Smooth muscle cell (in vitro differentiated cells): ENCODE measurements around the gene INPP1. TPM values are rescaled to one million over a fixed set of nuclear protein-coding genes. Genes with fewer than 3 reads are reported as not detected.
"Not testable (repeated sequence)": the region's sequence is repeated elsewhere in the genome, so short reads cannot be mapped to it uniquely, and the experiment has no call there.

Source experiments
- DNase-seq: peaks from one replicate; lab custom pipeline; 2025; ENCODE audit not compliant: unreplicated experiment; lab: John Stamatoyannopoulos, UW
- H2AFZ ChIP-seq: fragments of 200-600 bp; sonication (generic); 2 replicates; pipeline ENCODE4 v1.6.0; 2016; ENCODE audit warnings: antibody characterized with exemption, low read depth, mild to moderate bottlenecking
- H3F3A ChIP-seq: fragments of 200-600 bp; sonication (generic); 2 replicates; pipeline ENCODE4 v1.6.0; 2017; ENCODE audit warnings: antibody characterized with exemption, low read depth
- H3K27ac ChIP-seq: fragments of 200-600 bp; sonication (generic); 2 replicates; pipeline ENCODE4 v1.5.1; 2016; ENCODE audit warnings: low read depth, mild to moderate bottlenecking
- H3K27me3 ChIP-seq: fragments of 200-600 bp; sonication (generic); 2 replicates; pipeline ENCODE4 v1.6.1; 2016; ENCODE audit warnings: low read depth, mild to moderate bottlenecking
- H3K36me3 ChIP-seq: fragments of 200-600 bp; sonication (generic); 2 replicates; pipeline ENCODE4 v1.5.1; 2016; ENCODE audit warnings: low read depth
- H3K4me1 ChIP-seq: fragments of 200-600 bp; sonication (generic); 2 replicates; pipeline ENCODE4 v1.5.1; 2016; ENCODE audit warnings: low read depth
- H3K4me2 ChIP-seq: fragments of 200-600 bp; sonication (generic); 2 replicates; pipeline ENCODE4 v1.6.0; 2016; ENCODE audit warnings: mild to moderate bottlenecking
- H3K4me3 ChIP-seq: fragments of 200-600 bp; sonication (generic); 2 replicates; pipeline ENCODE4 v1.5.1; 2016; ENCODE audit warnings: mild to moderate bottlenecking
- H3K79me2 ChIP-seq: fragments of 200-600 bp; sonication (generic); 2 replicates; pipeline ENCODE4 v1.6.0; 2016; ENCODE audit warnings: low read depth, mild to moderate bottlenecking
- H3K9ac ChIP-seq: fragments of 200-600 bp; sonication (generic); 2 replicates; pipeline ENCODE4 v1.6.0; 2016; ENCODE audit warnings: low read depth
- H3K9me3 ChIP-seq: fragments of 200-600 bp; sonication (generic); replicated peaks from 2 replicates; pipeline ENCODE4 v1.5.1; 2016; ENCODE audit warnings: low read depth
- H4K20me1 ChIP-seq: fragments of 200-600 bp; sonication (generic); 2 replicates; pipeline ENCODE4 v1.6.0; 2016; ENCODE audit warnings: low read depth
- WGBS: methylation state at CpG from one replicate; pipeline ENCODE4 v1.1.7; 2016; ENCODE audit warnings: low lambda C conversion rate; 5-methylcytosine and 5-hydroxymethylcytosine counted together
- polyA plus RNA-seq: library from polyadenylated mRNA; unstranded; fragments of >200 nt; fragmentation: Nextera tagmentation; extraction: Ambion mirVana; gene quantifications from 2 replicates; pipeline ENCODE4 v1.2.1, GENCODE V29; 2016
- total RNA-seq: library from RNA; depleted of rRNA; stranded (reverse); fragments of >200 nt; gene quantifications from 2 replicates; pipeline ENCODE4 v1.2.3, GENCODE V29; 2014
- TF ChIP-seq, protein P1 (sequence below): fragments of 200-600 bp; sonication (generic); IDR thresholded peaks from 2 replicates; pipeline ENCODE4 v1.5.1; 2017; ENCODE audit warnings: borderline replicate concordance, mild to moderate bottlenecking, antibody characterized with exemption; ENCODE audit not compliant: insufficient read depth, poor library complexity, severe bottlenecking

Gene INPP1
- total and polyA plus RNA-seq, 2 experiments from 2014 or later: 4.5 to 14.3 TPM

DNA sequence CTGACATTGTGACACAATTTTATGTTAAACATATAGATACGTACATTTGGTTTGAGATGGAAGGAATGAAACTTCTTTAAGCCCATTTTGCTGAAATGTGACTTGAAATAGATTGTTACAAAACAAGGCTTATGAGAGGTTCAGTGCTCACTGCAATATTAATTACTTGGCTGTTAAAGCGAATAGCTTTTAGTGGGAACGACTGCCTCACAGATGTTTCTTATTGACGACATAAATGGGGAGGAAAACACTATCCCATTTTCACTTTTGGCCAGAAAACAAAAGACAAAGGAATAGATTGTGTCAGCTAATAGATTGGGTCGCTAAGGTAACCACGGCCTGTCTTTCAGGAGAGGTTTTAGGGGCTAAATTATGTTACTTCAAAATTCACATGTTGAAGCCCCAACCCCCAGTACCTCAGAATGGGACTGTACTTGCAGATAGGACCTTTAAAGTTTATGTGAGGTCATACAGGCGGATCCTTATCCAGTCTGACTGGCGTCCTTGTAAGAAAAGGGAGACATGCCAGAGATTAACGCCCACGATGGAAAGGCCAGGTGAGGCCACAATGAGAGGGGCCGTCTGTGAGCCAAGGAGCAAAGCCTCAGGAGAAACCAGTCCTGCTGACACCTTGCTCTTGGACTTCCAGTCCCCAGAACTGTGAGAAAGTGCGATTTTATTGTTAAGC is 10.8 kb downstream of the INPP1 start:
- H2AFZ ChIP-seq: no peak overlapping the region

DNA sequence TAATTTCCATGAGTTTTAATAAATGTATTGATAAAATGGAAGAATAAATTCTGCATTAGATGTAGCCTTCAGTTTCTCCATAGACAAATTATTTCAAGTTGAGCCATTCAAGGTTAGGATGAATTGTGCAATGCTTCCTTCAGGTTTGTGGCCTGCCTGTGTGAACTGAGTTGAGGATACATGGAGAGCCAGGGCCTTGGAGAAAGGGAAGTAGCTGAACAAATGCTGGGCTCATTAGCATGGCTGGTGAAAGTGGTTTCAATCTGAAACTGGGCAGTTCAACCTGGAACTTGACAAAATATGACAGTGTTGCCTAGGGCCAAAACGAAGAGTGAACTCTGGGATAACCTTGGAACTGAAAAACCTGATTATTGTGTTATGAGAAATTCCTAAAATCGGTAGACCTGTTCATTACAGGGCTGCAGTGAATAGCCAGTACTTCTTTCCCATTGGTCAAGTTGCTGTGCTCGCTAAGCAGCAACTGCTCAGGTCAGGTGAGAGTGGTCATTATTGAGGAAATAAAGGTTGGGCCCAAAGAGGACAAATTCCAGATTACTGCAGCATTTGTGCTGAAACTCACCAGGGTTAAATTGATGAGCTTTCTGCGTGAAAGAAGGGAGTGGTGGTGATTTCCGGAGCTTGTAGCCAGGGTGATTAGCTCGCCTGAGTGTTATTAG is 12.7 kb downstream of the INPP1 start:
- no peak overlapping the region for H3K9ac ChIP-seq
- no peaks in the 10 kb centered on the region for H4K20me1 ChIP-seq
- H3F3A ChIP-seq: no peaks in the 10 kb centered on the region
- no peaks in the 10 kb centered on the region for H3K27me3 ChIP-seq
- H3K36me3 ChIP-seq: peaks cover 3% of the 10 kb centered on the region
- H3K27ac ChIP-seq: no peak overlapping the region
- 80% methylated on average over 6 of the region's 6 CpGs for WGBS
- H3K4me2 ChIP-seq: no peak overlapping the region
- no peak overlapping the region for H3K4me3 ChIP-seq
- no peaks in the 10 kb centered on the region for H3K4me1 ChIP-seq
- H2AFZ ChIP-seq: no peak overlapping the region
- TF ChIP-seq, protein P1, sequence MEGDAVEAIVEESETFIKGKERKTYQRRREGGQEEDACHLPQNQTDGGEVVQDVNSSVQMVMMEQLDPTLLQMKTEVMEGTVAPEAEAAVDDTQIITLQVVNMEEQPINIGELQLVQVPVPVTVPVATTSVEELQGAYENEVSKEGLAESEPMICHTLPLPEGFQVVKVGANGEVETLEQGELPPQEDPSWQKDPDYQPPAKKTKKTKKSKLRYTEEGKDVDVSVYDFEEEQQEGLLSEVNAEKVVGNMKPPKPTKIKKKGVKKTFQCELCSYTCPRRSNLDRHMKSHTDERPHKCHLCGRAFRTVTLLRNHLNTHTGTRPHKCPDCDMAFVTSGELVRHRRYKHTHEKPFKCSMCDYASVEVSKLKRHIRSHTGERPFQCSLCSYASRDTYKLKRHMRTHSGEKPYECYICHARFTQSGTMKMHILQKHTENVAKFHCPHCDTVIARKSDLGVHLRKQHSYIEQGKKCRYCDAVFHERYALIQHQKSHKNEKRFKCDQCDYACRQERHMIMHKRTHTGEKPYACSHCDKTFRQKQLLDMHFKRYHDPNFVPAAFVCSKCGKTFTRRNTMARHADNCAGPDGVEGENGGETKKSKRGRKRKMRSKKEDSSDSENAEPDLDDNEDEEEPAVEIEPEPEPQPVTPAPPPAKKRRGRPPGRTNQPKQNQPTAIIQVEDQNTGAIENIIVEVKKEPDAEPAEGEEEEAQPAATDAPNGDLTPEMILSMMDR: no peak
- no peaks in the 10 kb centered on the region for H3K9me3 ChIP-seq
- DNase-seq: no peak
- H3K79me2 ChIP-seq: no peaks in the 10 kb centered on the region

More for the DNA sequence above, 10.8 kb downstream of the INPP1 start:
- no peaks in the 10 kb centered on the region for H3K9me3 ChIP-seq
- H3K27ac ChIP-seq: no peak overlapping the region
- 90% methylated on average over 12 of the region's 12 CpGs for WGBS
- H3K9ac ChIP-seq: no peak overlapping the region
- no peaks in the 10 kb centered on the region for H3K27me3 ChIP-seq
- no peaks in the 10 kb centered on the region for H4K20me1 ChIP-seq
- no peaks in the 10 kb centered on the region for H3K36me3 ChIP-seq
- H3K4me2 ChIP-seq: no peak overlapping the region
- TF ChIP-seq, protein P1: no peak
- H3K79me2 ChIP-seq: no peaks in the 10 kb centered on the region
- H3K4me1 ChIP-seq: no peaks in the 10 kb centered on the region
- no peaks in the 10 kb centered on the region for H3F3A ChIP-seq
- no peak overlapping the region for H3K4me3 ChIP-seq
- DNase-seq: no peak

DNA sequence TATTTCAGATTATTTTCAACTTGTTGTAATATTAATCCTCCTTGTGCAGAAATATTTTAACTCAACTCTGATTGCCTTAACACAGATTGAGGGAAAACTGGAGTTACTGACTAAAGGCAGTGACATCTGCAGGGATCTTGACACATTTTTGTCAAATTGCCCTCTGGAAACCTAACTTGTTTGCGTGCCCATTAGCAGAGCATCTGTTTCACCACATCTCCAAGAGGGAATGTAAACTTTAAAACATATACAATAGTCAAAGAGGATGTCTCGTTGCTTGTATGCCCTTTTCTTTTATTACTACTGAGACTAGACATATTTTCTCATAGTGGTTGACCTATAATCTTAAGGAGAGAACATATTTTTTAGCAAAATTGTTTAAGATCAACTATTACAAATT is 14.2 kb downstream of the INPP1 start:
- H3K27ac ChIP-seq: no peak overlapping the region
- no peak for DNase-seq

DNA sequence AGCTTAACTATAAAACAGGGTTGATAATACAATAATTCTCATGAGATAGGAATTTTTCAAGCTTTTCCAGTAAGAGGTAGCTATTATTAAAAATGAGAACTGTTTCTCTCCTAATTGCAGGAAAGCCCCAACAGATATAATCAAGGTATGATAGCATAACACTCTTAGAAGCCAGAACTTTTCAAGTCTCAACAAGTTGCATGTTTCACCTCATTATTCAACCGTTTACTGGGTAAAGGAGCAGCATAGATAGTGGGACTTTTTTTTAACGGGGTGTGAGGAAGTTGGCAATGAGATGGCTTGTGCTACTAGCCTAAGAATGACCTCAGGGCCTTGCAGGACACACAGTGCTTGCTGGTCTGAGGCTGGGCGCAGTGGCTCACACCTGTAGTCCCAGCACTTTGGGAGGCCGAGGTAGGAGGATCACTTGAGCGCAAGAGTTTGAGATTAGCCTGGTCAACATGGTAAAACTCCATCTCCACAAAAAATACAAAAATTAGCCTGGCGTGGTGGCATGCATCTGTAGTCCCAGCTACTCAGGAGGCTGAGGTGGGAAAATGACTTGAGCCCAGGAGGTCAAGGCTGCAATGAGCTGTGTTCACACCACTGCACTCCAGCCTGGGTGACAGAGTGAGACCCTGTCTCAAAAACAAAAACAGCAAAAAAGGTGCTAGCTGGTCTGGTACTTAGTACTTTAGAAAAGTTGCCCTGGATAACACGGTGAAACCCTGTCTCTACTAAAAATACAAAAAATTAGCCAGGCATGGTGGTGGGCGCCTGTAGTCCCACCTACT is 15.5 kb downstream of the INPP1 start:
- not testable (repeated sequence) for H3K4me2 ChIP-seq, H4K20me1 ChIP-seq, H3K27ac ChIP-seq

More for the DNA sequence above, 14.2 kb downstream of the INPP1 start:
- Histone ChIP-seq H3K9me3 (no peaks in the 10 kb centered on the region), H3F3A (no peaks in the 10 kb centered on the region), H3K36me3 (peaks cover 3% of the 10 kb centered on the region), H3K79me2 (no peaks in the 10 kb centered on the region), H3K4me1 (no peaks in the 10 kb centered on the region), H3K27me3 (no peaks in the 10 kb centered on the region), H3K4me2 (no peak overlapping the region), H4K20me1 (no peaks in the 10 kb centered on the region), H3K9ac (no peak overlapping the region), H3K4me3 (no peak overlapping the region), H2AFZ (no peak overlapping the region)
- WGBS: 66% methylated on average over 2 of the region's 2 CpGs
- TF ChIP-seq, protein P1: no peak

More for the DNA sequence above, 15.5 kb downstream of the INPP1 start:
- not testable (repeated sequence) for H3K4me1 ChIP-seq, H3K36me3 ChIP-seq, H3K27me3 ChIP-seq, H3K4me3 ChIP-seq, H3K9ac ChIP-seq, H3F3A ChIP-seq, H3K79me2 ChIP-seq, DNase-seq, H2AFZ ChIP-seq, H3K9me3 ChIP-seq
- WGBS: 84% methylated on average over 8 of the region's 8 CpGs
